ENCODE measurements around the gene SLC12A9. TPM values are rescaled to one million over a fixed set of nuclear protein-coding genes. Genes with fewer than 3 reads are reported as not detected.

SLC12A9 gene
- total and polyA plus RNA-seq, 2 experiments from 2014 or later: 17.1 to 21.3 TPM

GRCh38 chr7:100818366-100818765 is 34.1 kb upstream of the SLC12A9 start:
- no peaks in the 10 kb centered on the region for H3K27me3 ChIP-seq
- no peak overlapping the region for H3K4me2 ChIP-seq
- no peak for DNase-seq (ENCODE audit: low spot score)
- TF ChIP-seq CTCF (IDR thresholded peaks at IDR 0.05; ENCODE audit: poor library complexity) (no peak), EZH2 (IDR thresholded peaks at IDR 0.05; ENCODE audit: borderline replicate concordance) (no peak), EZH2phosphoT487 (IDR thresholded peaks at IDR 0.05; ENCODE audit: low read depth, severe bottlenecking, unreplicated experiment) (no peak)
- no peaks in the 10 kb centered on the region for H3K36me3 ChIP-seq (replicated peaks; ENCODE audit: insufficient read depth, low read depth)
- H4K20me1 ChIP-seq (ENCODE audit: insufficient read depth, poor library complexity, severe bottlenecking): peaks cover 8% of the 10 kb centered on the region
- H3K9me2 ChIP-seq (replicated peaks; ENCODE audit: insufficient read depth): no peaks in the 10 kb centered on the region
- no peaks in the 10 kb centered on the region for H3K4me1 ChIP-seq (ENCODE audit: insufficient read depth)
- no peak overlapping the region for H3K27ac ChIP-seq
- peaks cover 19% of the 10 kb centered on the region for H3K79me2 ChIP-seq
- H2AFZ ChIP-seq: no peak overlapping the region
- 98% methylated on average over 9 of the region's 9 CpGs for WGBS (ENCODE audit: low lambda C conversion rate, missing lambda C conversion rate)
- no peak overlapping the region for H3K4me3 ChIP-seq
- H3K9me3 ChIP-seq (ENCODE audit: low read depth): no peaks in the 10 kb centered on the region

- Histone ChIP-seq H3K4me1 (ENCODE audit: insufficient read depth) (no peaks in the 10 kb centered on the region), H3K79me2 (peaks cover 24% of the 10 kb centered on the region), H3K27me3 (no peaks in the 10 kb centered on the region), H3K4me3 (no peak overlapping the region), H2AFZ (no peak overlapping the region), H3K27ac (no peak overlapping the region), H3K4me2 (no peak overlapping the region), H4K20me1 (ENCODE audit: insufficient read depth, poor library complexity, severe bottlenecking) (peaks cover 12% of the 10 kb centered on the region), H3K36me3 (replicated peaks; ENCODE audit: insufficient read depth, low read depth) (no peaks in the 10 kb centered on the region), H3K9me2 (replicated peaks; ENCODE audit: insufficient read depth) (no peaks in the 10 kb centered on the region), H3K9me3 (ENCODE audit: low read depth) (no peaks in the 10 kb centered on the region)
- DNase-seq (ENCODE audit: low spot score): no peak
- 94% methylated on average over 6 of the region's 6 CpGs for WGBS (ENCODE audit: low lambda C conversion rate, missing lambda C conversion rate)
- TF ChIP-seq EZH2 (IDR thresholded peaks at IDR 0.05; ENCODE audit: borderline replicate concordance) (no peak), CTCF (IDR thresholded peaks at IDR 0.05; ENCODE audit: poor library complexity) (no peak)
These were observed 33.7 kb upstream of the SLC12A9 start for GRCh38 chr7:100818825-100819224.

- Histone ChIP-seq H3K4me2 (no peak overlapping the region), H3K4me1 (ENCODE audit: insufficient read depth) (peaks cover 3% of the 10 kb centered on the region), H2AFZ (no peak overlapping the region), H3K36me3 (replicated peaks; ENCODE audit: insufficient read depth, low read depth) (no peaks in the 10 kb centered on the region), H3K4me3 (no peak overlapping the region), H3K27ac (no peak overlapping the region), H3K79me2 (peaks cover 32% of the 10 kb centered on the region), H4K20me1 (ENCODE audit: insufficient read depth, poor library complexity, severe bottlenecking) (peaks cover 20% of the 10 kb centered on the region), H3K27me3 (no peaks in the 10 kb centered on the region), H3K9me3 (ENCODE audit: low read depth) (no peaks in the 10 kb centered on the region), H3K9me2 (replicated peaks; ENCODE audit: insufficient read depth) (no peaks in the 10 kb centered on the region)
- no peak for DNase-seq (ENCODE audit: low spot score)
- WGBS (ENCODE audit: low lambda C conversion rate, missing lambda C conversion rate): 97% methylated on average over 23 of the region's 23 CpGs
- TF ChIP-seq EZH2 (IDR thresholded peaks at IDR 0.05; ENCODE audit: borderline replicate concordance) (no peak), EZH2phosphoT487 (IDR thresholded peaks at IDR 0.05; ENCODE audit: low read depth, severe bottlenecking, unreplicated experiment) (no peak), CTCF (IDR thresholded peaks at IDR 0.05; ENCODE audit: poor library complexity) (no peak)
These were observed 32.9 kb upstream of the SLC12A9 start for GRCh38 chr7:100819586-100819985.
